AG04450 (cell line): ENCODE results near the gene RNF123. TPM values are rescaled to one million over a fixed set of nuclear protein-coding genes. Genes with fewer than 3 reads are reported as not detected.

ENCODE experiments used
- CTCF ChIA-PET: fragments of 300-600, 350-600 bp; formaldehyde crosslinking; extraction: SDS; loops from one replicate; lab custom pipeline; 2022; ENCODE audit warnings: antibody characterized with exemption, inconsistent platforms; lab: Charles Lee
- POLR2A ChIA-PET: fragments of 350-600 bp; formaldehyde crosslinking; extraction: SDS; loops from one replicate; lab custom pipeline; 2021; ENCODE audit warnings: antibody characterized with exemption, inconsistent platforms; lab: Yijun Ruan, JAX
- DNase-seq: peaks from one replicate; pipeline ENCODE4 v3.0.0-alpha.2; 2011; ENCODE audit warnings: low read depth, low spot score
- H3K27ac ChIP-seq: one replicate; pipeline ENCODE4 v1.5.1; 2012; ENCODE audit warnings: low read depth, low read length, control low read depth
- H3K27me3 ChIP-seq: one replicate; pipeline ENCODE4 v1.6.0; 2012; ENCODE audit warnings: low read length; ENCODE audit not compliant: control insufficient read depth, insufficient read depth
- H3K4me3 ChIP-seq: 2 replicates; pipeline ENCODE4 v1.5.1; 2011; ENCODE audit warnings: mild to moderate bottlenecking, low read depth, low read length, control low read depth
- H3K9me3 ChIP-seq: 2 replicates; pipeline ENCODE4 v1.5.1; 2012; ENCODE audit warnings: low read length; ENCODE audit not compliant: control insufficient read depth, insufficient read depth
- CTCF ChIP-seq: IDR thresholded peaks from 2 replicates; pipeline ENCODE4 v1.5.1; 2011; ENCODE audit warnings: low read depth, low read length, control low read depth, inconsistent platforms
- polyA plus RNA-seq: library from polyadenylated mRNA; depleted of rRNA; stranded (reverse); fragments of >200 nt; gene quantifications from 2 replicates; pipeline ENCODE4 v1.2.3, GENCODE V29; 2011

The RNF123 gene
- polyA plus RNA-seq, 1 experiment = 22.9 TPM

GRCh38 chr3:49654176-49654825, 35.1 kb upstream of the RNF123 start:
- DNase-seq = no peak
- no peak for TF ChIP-seq CTCF
- H3K9me3 ChIP-seq = no peaks in the 10 kb centered on the region
- ChIA-PET CTCF (interaction anchor here (1.0 kb wide), 1 partner anchor 115 kb away, joined by 3 read pairs; no protein-coding TSS in a partner anchor), POLR2A (no interaction called here)
- H3K27ac ChIP-seq = no peak overlapping the region
- no peak overlapping the region for H3K4me3 ChIP-seq
- H3K27me3 ChIP-seq = peaks cover 20% of the 10 kb centered on the region

- no peak for TF ChIP-seq CTCF
- POLR2A ChIA-PET = no interaction called here
- H3K4me3 ChIP-seq = no peak overlapping the region
- DNase-seq = no peak
- peaks cover 19% of the 10 kb centered on the region for H3K27me3 ChIP-seq
- no peak overlapping the region for H3K27ac ChIP-seq
- no peaks in the 10 kb centered on the region for H3K9me3 ChIP-seq
- CTCF ChIA-PET = interaction anchor here (1.0 kb wide), 1 partner anchor 115 kb away, joined by 3 read pairs; no protein-coding TSS in a partner anchor
Measured at GRCh38 chr3:49654955-49655556, 34.3 kb upstream of the RNF123 start.

- ChIA-PET POLR2A (no interaction called here), CTCF (interaction anchor here (1.0 to 1.8 kb wide), 2 partner anchors 116 kb away, joined by 3 to 7 read pairs; no protein-coding TSS in a partner anchor)
- Histone ChIP-seq H3K27me3 (peaks cover 17% of the 10 kb centered on the region), H3K9me3 (no peaks in the 10 kb centered on the region; the same call in 1 of the 2 replicates), H3K4me3 (no peak overlapping the region), H3K27ac (no peak overlapping the region)
- no peak for TF ChIP-seq CTCF
- no peak for DNase-seq
Measured at GRCh38 chr3:49655731-49656285, 33.5 kb upstream of the RNF123 start.

- Histone ChIP-seq H3K9me3 (no peaks in the 10 kb centered on the region; the same call in 1 of the 2 replicates), H3K27ac (no peak overlapping the region), H3K27me3 (peaks cover 14% of the 10 kb centered on the region), H3K4me3 (no peak overlapping the region)
- TF ChIP-seq CTCF = peak; percentile 17; the same call in 1 of the 2 replicates
- POLR2A ChIA-PET = no interaction called here
- CTCF ChIA-PET = interaction anchor here (1.3 to 1.8 kb wide), 2 partner anchors 15 to 117 kb away, joined by 5 to 7 read pairs; no protein-coding TSS in a partner anchor
- DNase-seq = no peak
Measured at GRCh38 chr3:49656541-49657112, 32.7 kb upstream of the RNF123 start.
